WI38 (cell line): ENCODE measurements around the gene ABCC6.

Experiments used
- H3K4me3 ChIP-seq: 2 replicates; pipeline ENCODE4 v1.5.1; 2011; ENCODE audit warnings: low read depth, mild to moderate bottlenecking, control low read depth, low read length
- CTCF ChIP-seq: IDR thresholded peaks from 2 replicates; pipeline ENCODE4 v1.5.1; 2012; ENCODE audit warnings: low read depth, mild to moderate bottlenecking, control low read depth, low read length

ABCC6 gene

GRCh38 chr16:16120382-16121184 is 102.7 kb downstream of the ABCC6 start:
- H3K4me3 ChIP-seq: no peak overlapping the region
- no peak for TF ChIP-seq CTCF

GRCh38 chr16:16120044-16120381 is 103.3 kb downstream of the ABCC6 start:
- TF ChIP-seq CTCF: no peak
- H3K4me3 ChIP-seq: no peak overlapping the region

GRCh38 chr16:16118337-16118736 is 105.0 kb downstream of the ABCC6 start:
- H3K4me3 ChIP-seq: no peak overlapping the region
- no peak for TF ChIP-seq CTCF

- no peak overlapping the region for H3K4me3 ChIP-seq
- TF ChIP-seq CTCF: no peak
These were observed 106.5 kb downstream of the ABCC6 start for GRCh38 chr16:16116841-16117240.

GRCh38 chr16:16113076-16113475 is 110.2 kb downstream of the ABCC6 start:
- H3K4me3 ChIP-seq: no peak overlapping the region
- TF ChIP-seq CTCF: no peak

- no peak for TF ChIP-seq CTCF
These were observed 110.7 kb downstream of the ABCC6 start for GRCh38 chr16:16112450-16113053.

GRCh38 chr16:16111639-16112038 is 111.7 kb downstream of the ABCC6 start:
- no peak overlapping the region for H3K4me3 ChIP-seq
- no peak for TF ChIP-seq CTCF

More at GRCh38 chr16:16112450-16113053, 110.7 kb downstream of the ABCC6 start:
- no peak overlapping the region for H3K4me3 ChIP-seq
